OCI-LY1 (cell line): Measurements from ENCODE around the gene OTOS.

ENCODE experiments used
- H2AFZ ChIP-seq: fragments of 200-600 bp; sonication (generic), shearing (Covaris generic); 2 replicates; pipeline ENCODE4 v1.6.0; 2014; ENCODE audit warnings: antibody characterized with exemption, mild to moderate bottlenecking, low read length
- H3F3A ChIP-seq: fragments of 200-600 bp; sonication (generic), shearing (Covaris generic); 2 replicates; pipeline ENCODE4 v1.6.0; 2014; ENCODE audit warnings: mild to moderate bottlenecking, antibody characterized with exemption, low read length, moderate library complexity; ENCODE audit not compliant: insufficient read depth
- H3K27ac ChIP-seq: fragments of 200-600 bp; sonication (generic); 2 replicates; pipeline ENCODE4 v1.5.1; 2014; ENCODE audit warnings: low read length, mixed run types, mild to moderate bottlenecking, low read depth; ENCODE audit not compliant: poor library complexity, severe bottlenecking
- H3K27me3 ChIP-seq: fragments of 200-600 bp; sonication (generic); 2 replicates; pipeline ENCODE4 v1.6.0; 2014; ENCODE audit warnings: antibody characterized with exemption, mild to moderate bottlenecking, low read length, moderate library complexity; ENCODE audit not compliant: insufficient read depth
- H3K36me3 ChIP-seq: fragments of 200-600 bp; sonication (generic); 2 replicates; pipeline ENCODE4 v1.6.1; 2014; ENCODE audit warnings: mild to moderate bottlenecking, antibody characterized with exemption, low read length, moderate library complexity, mixed read lengths; ENCODE audit not compliant: insufficient read depth
- H3K4me1 ChIP-seq: fragments of 200-600 bp; sonication (generic); 2 replicates; pipeline ENCODE4 v1.5.1; 2014; ENCODE audit warnings: mild to moderate bottlenecking, low read length, moderate library complexity; ENCODE audit not compliant: insufficient read depth, severe bottlenecking
- H3K4me2 ChIP-seq: fragments of 200-600 bp; sonication (generic), shearing (Covaris generic); 2 replicates; pipeline ENCODE4 v1.6.1; 2014; ENCODE audit warnings: low read length
- H3K4me3 ChIP-seq: fragments of 200-600 bp; sonication (generic); 2 replicates; pipeline ENCODE4 v1.5.1; 2014; ENCODE audit warnings: low read length, low read depth, mild to moderate bottlenecking, mixed read lengths; ENCODE audit not compliant: poor library complexity, severe bottlenecking
- H3K79me2 ChIP-seq: fragments of 200-600 bp; shearing (Covaris generic); 2 replicates; pipeline ENCODE4 v1.6.1; 2016; ENCODE audit warnings: mixed run types, low read length, mixed read lengths; ENCODE audit not compliant: insufficient read depth
- H3K9ac ChIP-seq: fragments of 200-600 bp; sonication (generic), shearing (Covaris generic); 2 replicates; pipeline ENCODE4 v1.6.1; 2014; ENCODE audit warnings: mild to moderate bottlenecking, low read length, mixed read lengths
- H3K9me2 ChIP-seq: fragments of 200-600 bp; sonication (generic), shearing (Covaris generic); 2 replicates; pipeline ENCODE4 v1.6.1; 2014; ENCODE audit warnings: low read depth, mild to moderate bottlenecking, low read length, mixed read lengths
- H3K9me3 ChIP-seq: fragments of 200-600 bp; shearing (Covaris generic); 2 replicates; pipeline ENCODE4 v1.6.1; 2014; ENCODE audit warnings: low read length, mixed read lengths
- H4K20me1 ChIP-seq: fragments of 200-600 bp; sonication (generic), shearing (Covaris generic); 2 replicates; pipeline ENCODE4 v1.6.0; 2016; ENCODE audit warnings: mild to moderate bottlenecking, low read length; ENCODE audit not compliant: insufficient read depth
- CTCF ChIP-seq: fragments of 200-600 bp; sonication (generic), shearing (Covaris generic); IDR thresholded peaks from 2 replicates; pipeline ENCODE4 v1.5.1; 2017; ENCODE audit warnings: mild to moderate bottlenecking, antibody characterized with exemption, low read length, moderate library complexity, mixed read lengths
- EZH2 ChIP-seq: fragments of 200-600 bp; sonication (generic), shearing (Covaris generic); IDR thresholded peaks from 2 replicates; pipeline ENCODE4 v1.8.0; 2017; ENCODE audit warnings: borderline replicate concordance, mixed run types, mild to moderate bottlenecking, antibody characterized with exemption, low read length, moderate library complexity, mixed read lengths

Gene OTOS

GRCh38 chr2:240112914-240113690, 27.4 kb downstream of the OTOS start:
- TF ChIP-seq EZH2: no peak
- no peaks in the 10 kb centered on the region for H4K20me1 ChIP-seq
- H3K9ac ChIP-seq: no peak overlapping the region
- H3K27me3 ChIP-seq: no peaks in the 10 kb centered on the region
- H3K27ac ChIP-seq: no peak overlapping the region
- H3K4me2 ChIP-seq: no peak overlapping the region
- no peaks in the 10 kb centered on the region for H3K9me2 ChIP-seq
- no peaks in the 10 kb centered on the region for H3K79me2 ChIP-seq
- no peak overlapping the region for H2AFZ ChIP-seq
- H3K36me3 ChIP-seq: no peaks in the 10 kb centered on the region
- H3K4me3 ChIP-seq: no peak overlapping the region
- H3K4me1 ChIP-seq: no peaks in the 10 kb centered on the region
- H3F3A ChIP-seq: no peaks in the 10 kb centered on the region
- H3K9me3 ChIP-seq: no peaks in the 10 kb centered on the region

DNA sequence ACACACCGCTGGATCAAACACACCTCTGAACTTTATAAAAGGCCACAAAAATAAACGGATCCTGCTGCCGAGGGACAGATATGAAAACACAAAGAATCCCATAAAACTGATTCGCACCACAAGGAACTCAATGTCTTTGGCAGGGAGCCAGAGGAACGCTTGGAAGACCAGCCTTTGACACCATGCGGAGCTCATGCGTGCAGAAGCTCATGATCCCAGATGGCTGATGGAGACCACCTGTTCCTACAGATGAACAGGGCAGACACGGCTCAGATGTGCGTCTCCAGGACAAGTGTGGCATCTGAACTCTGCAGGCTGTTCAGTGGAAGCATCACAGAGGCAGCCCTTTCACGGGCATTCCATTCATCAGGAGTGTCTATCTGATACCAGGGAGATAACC, 29.2 kb downstream of the OTOS start:
- no peak overlapping the region for H3K27ac ChIP-seq
- no peaks in the 10 kb centered on the region for H3K27me3 ChIP-seq
- TF ChIP-seq EZH2 (no peak), CTCF (no peak)

GRCh38 chr2:240109386-240109785, 31.1 kb downstream of the OTOS start:
- H3K9me3 ChIP-seq: no peaks in the 10 kb centered on the region
- no peaks in the 10 kb centered on the region for H3K79me2 ChIP-seq
- H2AFZ ChIP-seq: no peak overlapping the region
- no peaks in the 10 kb centered on the region for H3K36me3 ChIP-seq
- no peak for TF ChIP-seq CTCF
- no peak for TF ChIP-seq EZH2
- H3K9me2 ChIP-seq: no peaks in the 10 kb centered on the region
- no peaks in the 10 kb centered on the region for H3K4me1 ChIP-seq
- no peaks in the 10 kb centered on the region for H4K20me1 ChIP-seq
- H3F3A ChIP-seq: no peaks in the 10 kb centered on the region
- no peaks in the 10 kb centered on the region for H3K27me3 ChIP-seq
- H3K4me2 ChIP-seq: no peak overlapping the region
- no peak overlapping the region for H3K4me3 ChIP-seq
- no peak overlapping the region for H3K9ac ChIP-seq
- H3K27ac ChIP-seq: no peak overlapping the region

More for the DNA sequence above, 29.2 kb downstream of the OTOS start:
- H4K20me1 ChIP-seq: no peaks in the 10 kb centered on the region
- H3K9ac ChIP-seq: no peak overlapping the region
- H3F3A ChIP-seq: no peaks in the 10 kb centered on the region
- no peaks in the 10 kb centered on the region for H3K9me2 ChIP-seq
- no peaks in the 10 kb centered on the region for H3K79me2 ChIP-seq
- H2AFZ ChIP-seq: no peak overlapping the region
- no peaks in the 10 kb centered on the region for H3K4me1 ChIP-seq
- no peaks in the 10 kb centered on the region for H3K9me3 ChIP-seq
- H3K36me3 ChIP-seq: no peaks in the 10 kb centered on the region
- H3K4me2 ChIP-seq: no peak overlapping the region
- no peak overlapping the region for H3K4me3 ChIP-seq

DNA sequence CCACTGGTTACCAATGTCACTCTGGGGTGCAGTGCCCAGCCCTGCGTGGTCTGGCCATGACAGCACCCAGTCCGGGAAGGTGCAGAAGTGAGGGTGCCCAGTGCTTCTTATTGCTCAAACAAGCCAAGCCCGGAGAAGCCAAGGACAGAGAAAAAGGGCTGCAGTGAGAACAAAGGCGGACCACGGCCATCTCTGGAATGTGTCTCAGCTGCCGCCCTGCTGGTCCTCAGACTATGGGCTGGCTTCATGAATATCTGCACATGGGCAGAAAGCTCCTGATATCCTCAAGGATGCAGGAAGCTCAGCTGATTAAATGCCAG, 33.0 kb downstream of the OTOS start:
- no peaks in the 10 kb centered on the region for H3K27me3 ChIP-seq
- H3K36me3 ChIP-seq: no peaks in the 10 kb centered on the region
- no peaks in the 10 kb centered on the region for H4K20me1 ChIP-seq
- no peak for TF ChIP-seq EZH2
- TF ChIP-seq CTCF: no peak
- no peaks in the 10 kb centered on the region for H3K4me1 ChIP-seq
- H3K4me3 ChIP-seq: no peak overlapping the region
- H2AFZ ChIP-seq: no peak overlapping the region
- no peak overlapping the region for H3K9ac ChIP-seq
- no peaks in the 10 kb centered on the region for H3K79me2 ChIP-seq
- H3K27ac ChIP-seq: no peak overlapping the region
- H3K9me3 ChIP-seq: no peaks in the 10 kb centered on the region
- no peaks in the 10 kb centered on the region for H3K9me2 ChIP-seq
- no peaks in the 10 kb centered on the region for H3F3A ChIP-seq
- no peak overlapping the region for H3K4me2 ChIP-seq
